COLO668 (cell line): ENCODE data around the gene PIBF1.
A peak's percentile ranks its signal among the peaks of the same experiment; 100 is the strongest.
"Not testable (repeated sequence)": the region's sequence is repeated elsewhere in the genome, so short reads cannot be mapped to it uniquely, and the experiment has no call there.

Experiments used
- DNase-seq: peaks from one replicate; lab custom pipeline; 2025; ENCODE audit not compliant: unreplicated experiment; lab: John Stamatoyannopoulos, UW

The PIBF1 gene

GRCh38 chr13:72901546-72901945, 119.6 kb downstream of the PIBF1 start:
- DNase-seq, result not testable (repeated sequence)

- DNase-seq, result no peak
Measured at GRCh38 chr13:72908416-72908815, 126.5 kb downstream of the PIBF1 start.

- DNase-seq, result no peak
Measured at GRCh38 chr13:72911981-72912380, 130.0 kb downstream of the PIBF1 start.

GRCh38 chr13:72920097-72920496, 138.2 kb downstream of the PIBF1 start:
- DNase-seq, result no peak

GRCh38 chr13:72931311-72931710, 149.4 kb downstream of the PIBF1 start:
- no peak for DNase-seq

- no peak for DNase-seq
Measured at GRCh38 chr13:72932250-72932649, 150.3 kb downstream of the PIBF1 start.

GRCh38 chr13:72946267-72946666, 164.3 kb downstream of the PIBF1 start:
- DNase-seq, result not testable (repeated sequence)

- DNase-seq, result no peak
Measured at GRCh38 chr13:72952529-72953141, 170.7 kb downstream of the PIBF1 start.

GRCh38 chr13:72953391-72953965, 171.5 kb downstream of the PIBF1 start:
- DNase-seq, result peak; percentile 87

GRCh38 chr13:72959643-72960042, 177.7 kb downstream of the PIBF1 start:
- DNase-seq, result no peak

GRCh38 chr13:72960114-72960513, 178.2 kb downstream of the PIBF1 start:
- DNase-seq, result peak; percentile 41

GRCh38 chr13:72960541-72960940, 178.6 kb downstream of the PIBF1 start:
- peak; percentile 66 for DNase-seq

GRCh38 chr13:72963762-72964161, 181.8 kb downstream of the PIBF1 start:
- no peak for DNase-seq

- DNase-seq, result no peak
Measured at GRCh38 chr13:72970301-72970880, 188.5 kb downstream of the PIBF1 start.

GRCh38 chr13:72970956-72971355, 189.0 kb downstream of the PIBF1 start:
- no peak for DNase-seq

GRCh38 chr13:72973234-72973633, 191.3 kb downstream of the PIBF1 start:
- no peak for DNase-seq

GRCh38 chr13:72983085-72983768, 201.3 kb downstream of the PIBF1 start:
- no peak for DNase-seq

GRCh38 chr13:72985610-72986009, 203.7 kb downstream of the PIBF1 start:
- no peak for DNase-seq

GRCh38 chr13:72986197-72986596, 204.3 kb downstream of the PIBF1 start:
- no peak for DNase-seq

- no peak for DNase-seq
Measured at GRCh38 chr13:72990953-72991352, 209.0 kb downstream of the PIBF1 start.

GRCh38 chr13:72998012-72998411, 216.1 kb downstream of the PIBF1 start:
- DNase-seq, result no peak

GRCh38 chr13:73000027-73000674, 218.2 kb downstream of the PIBF1 start:
- no peak for DNase-seq
